Measurements from ENCODE around the gene TEX38. TPM values are rescaled to one million over a fixed set of nuclear protein-coding genes. Genes with fewer than 3 reads are reported as not detected.
"Not testable (repeated sequence)": the region's sequence is repeated elsewhere in the genome, so short reads cannot be mapped to it uniquely, and the experiment has no call there.

TEX38 gene
- total RNA-seq, 2 donors from 2014 or later: not detected

DNA sequence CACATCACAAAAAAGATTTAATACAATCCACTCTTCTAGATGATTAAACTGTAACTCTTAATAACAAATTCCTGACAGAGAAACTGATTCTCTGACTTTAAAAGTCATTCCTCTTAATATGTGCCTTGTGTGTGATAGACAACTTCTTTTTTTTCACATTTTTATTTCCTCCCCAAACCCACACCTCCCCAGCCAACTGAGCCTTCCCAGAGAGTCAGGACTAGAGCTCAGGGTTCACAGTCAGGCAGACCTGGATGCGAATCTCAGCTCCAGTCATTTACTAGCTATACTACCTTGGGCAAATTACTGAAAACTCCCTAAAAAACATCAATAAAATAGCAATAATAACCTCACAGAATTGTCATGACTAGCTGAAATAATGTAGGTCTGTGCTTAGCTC, 17.6 kb upstream of the TEX38 start:
- Histone ChIP-seq H3K9me3 (no peaks in the 10 kb centered on the region), H3K27ac (no peak overlapping the region), H3K4me1 (ENCODE audit: control insufficient read depth in 1 of 2, low read depth in 2 of 2) (no peaks in the 10 kb centered on the region), H3K27me3 (replicated peaks; ENCODE audit: insufficient read depth) (no peaks in the 10 kb centered on the region), H3K4me3 (no peak overlapping the region), H3K36me3 (peaks cover 37% of the 10 kb centered on the region)
- ATAC-seq (ENCODE audit: insufficient number of reproducible peaks, low FRiP score, low read depth): no peak
- TF ChIP-seq, protein P1, sequence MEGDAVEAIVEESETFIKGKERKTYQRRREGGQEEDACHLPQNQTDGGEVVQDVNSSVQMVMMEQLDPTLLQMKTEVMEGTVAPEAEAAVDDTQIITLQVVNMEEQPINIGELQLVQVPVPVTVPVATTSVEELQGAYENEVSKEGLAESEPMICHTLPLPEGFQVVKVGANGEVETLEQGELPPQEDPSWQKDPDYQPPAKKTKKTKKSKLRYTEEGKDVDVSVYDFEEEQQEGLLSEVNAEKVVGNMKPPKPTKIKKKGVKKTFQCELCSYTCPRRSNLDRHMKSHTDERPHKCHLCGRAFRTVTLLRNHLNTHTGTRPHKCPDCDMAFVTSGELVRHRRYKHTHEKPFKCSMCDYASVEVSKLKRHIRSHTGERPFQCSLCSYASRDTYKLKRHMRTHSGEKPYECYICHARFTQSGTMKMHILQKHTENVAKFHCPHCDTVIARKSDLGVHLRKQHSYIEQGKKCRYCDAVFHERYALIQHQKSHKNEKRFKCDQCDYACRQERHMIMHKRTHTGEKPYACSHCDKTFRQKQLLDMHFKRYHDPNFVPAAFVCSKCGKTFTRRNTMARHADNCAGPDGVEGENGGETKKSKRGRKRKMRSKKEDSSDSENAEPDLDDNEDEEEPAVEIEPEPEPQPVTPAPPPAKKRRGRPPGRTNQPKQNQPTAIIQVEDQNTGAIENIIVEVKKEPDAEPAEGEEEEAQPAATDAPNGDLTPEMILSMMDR (IDR thresholded peaks at IDR 0.05): no peak
- no peak for DNase-seq (ENCODE audit: low spot score)

DNA sequence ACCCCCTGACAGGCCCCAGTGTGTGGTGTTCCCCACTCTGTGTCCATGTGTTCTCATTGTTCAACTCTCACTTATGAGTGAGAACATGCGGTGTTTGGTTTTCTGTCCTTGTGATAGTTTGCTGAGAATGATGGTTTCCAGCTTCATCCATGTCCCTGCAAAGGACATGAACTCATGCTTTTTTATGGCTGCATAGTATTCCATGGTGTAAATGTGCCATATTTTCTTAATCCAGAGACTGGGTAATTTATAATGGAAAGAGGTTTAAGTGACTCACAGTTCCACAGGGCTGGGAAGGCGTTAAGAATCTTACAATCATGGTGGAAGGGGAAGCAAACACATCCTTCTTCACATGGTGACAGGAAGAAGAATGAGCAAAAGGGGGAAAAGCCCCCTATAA, 17.0 kb upstream of the TEX38 start:
- not testable (repeated sequence) for DNase-seq (ENCODE audit: low spot score); H3K27me3 ChIP-seq (replicated peaks; ENCODE audit: insufficient read depth); H3K4me1 ChIP-seq (ENCODE audit: control insufficient read depth in 1 of 2, low read depth in 2 of 2); ATAC-seq (ENCODE audit: insufficient number of reproducible peaks, low FRiP score, low read depth); H3K4me3 ChIP-seq; H3K27ac ChIP-seq; H3K9me3 ChIP-seq
- peaks cover 39% of the 10 kb centered on the region for H3K36me3 ChIP-seq

DNA sequence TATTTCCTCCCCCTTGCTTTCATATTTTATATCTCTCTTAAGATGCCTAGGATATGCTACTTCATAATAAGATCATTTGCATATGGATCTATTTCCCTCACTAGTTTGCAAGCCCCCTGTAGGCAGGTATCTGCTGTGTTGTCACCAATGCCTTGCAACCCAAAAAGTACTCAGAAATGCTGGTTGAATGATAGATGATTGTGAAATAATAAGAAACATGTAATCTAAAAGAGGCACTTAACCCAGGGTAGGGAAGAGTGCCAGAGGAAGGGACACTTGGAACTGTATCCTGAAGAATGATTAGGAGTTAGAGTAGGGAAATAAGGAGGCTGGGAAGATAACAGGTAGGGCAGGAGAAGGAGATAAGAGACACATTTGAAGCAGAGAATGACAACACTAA, 15.8 kb upstream of the TEX38 start:
- Histone ChIP-seq H3K4me1 (ENCODE audit: control insufficient read depth in 1 of 2, low read depth in 2 of 2) (no peaks in the 10 kb centered on the region), H3K4me3 (no peak overlapping the region), H3K9me3 (no peaks in the 10 kb centered on the region), H3K36me3 (peaks cover 38% of the 10 kb centered on the region), H3K27me3 (replicated peaks; ENCODE audit: insufficient read depth) (no peaks in the 10 kb centered on the region), H3K27ac (no peak overlapping the region)
- TF ChIP-seq, protein P1 (IDR thresholded peaks at IDR 0.05): no peak
- DNase-seq (ENCODE audit: low spot score): no peak
- ATAC-seq (ENCODE audit: insufficient number of reproducible peaks, low FRiP score, low read depth): no peak

DNA sequence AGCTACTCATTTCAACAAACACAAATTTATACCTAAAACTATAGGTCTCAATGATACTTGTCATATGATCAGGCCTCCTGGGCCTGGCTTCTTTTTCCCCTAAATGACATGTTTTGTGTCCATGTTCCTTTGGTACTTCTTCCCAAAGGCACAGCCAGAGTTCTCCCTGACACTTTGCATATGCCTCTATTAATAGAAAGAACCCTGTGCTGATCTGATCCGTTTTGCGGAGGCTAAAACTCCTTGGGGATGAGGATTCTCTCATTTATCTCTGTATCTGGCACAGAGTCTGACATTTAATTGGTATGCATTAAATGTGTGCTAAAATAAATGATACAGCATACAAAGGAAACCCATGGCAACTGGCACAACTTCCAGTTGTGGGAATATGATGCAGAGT, 15.0 kb upstream of the TEX38 start:
- no peak for ATAC-seq (ENCODE audit: insufficient number of reproducible peaks, low FRiP score, low read depth)
- no peak overlapping the region for H3K4me3 ChIP-seq
- no peak overlapping the region for H3K27ac ChIP-seq
- no peaks in the 10 kb centered on the region for H3K4me1 ChIP-seq (ENCODE audit: control insufficient read depth in 1 of 2, low read depth in 2 of 2)
- H3K36me3 ChIP-seq: peaks cover 38% of the 10 kb centered on the region
- TF ChIP-seq, protein P1 (IDR thresholded peaks at IDR 0.05): no peak
- DNase-seq (ENCODE audit: low spot score): no peak
- H3K27me3 ChIP-seq (replicated peaks; ENCODE audit: insufficient read depth): no peaks in the 10 kb centered on the region
- no peaks in the 10 kb centered on the region for H3K9me3 ChIP-seq

DNA sequence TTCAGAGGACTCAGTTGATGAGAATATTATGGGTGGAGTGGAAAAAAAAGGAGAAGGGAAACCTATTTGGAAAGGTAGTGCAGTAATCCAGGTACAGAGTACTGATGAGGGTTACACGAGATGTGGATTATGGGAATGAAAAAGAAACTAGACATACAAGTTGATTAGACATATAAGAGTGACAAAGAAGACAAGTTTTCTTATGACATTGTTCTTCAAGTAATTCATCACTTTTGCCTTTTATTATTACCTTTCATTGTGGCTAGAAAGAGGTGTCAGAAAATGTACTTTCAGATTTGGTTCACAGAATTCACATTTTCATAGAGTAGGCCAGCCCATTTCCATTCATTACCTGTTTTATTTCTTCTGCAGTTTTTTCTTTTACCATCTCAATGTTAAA, 13.9 kb upstream of the TEX38 start:
- H3K4me1 ChIP-seq (ENCODE audit: control insufficient read depth in 1 of 2, low read depth in 2 of 2): no peaks in the 10 kb centered on the region
- peaks cover 38% of the 10 kb centered on the region for H3K36me3 ChIP-seq
- TF ChIP-seq, protein P1 (IDR thresholded peaks at IDR 0.05): no peak
- H3K4me3 ChIP-seq: no peak overlapping the region
- ATAC-seq (ENCODE audit: insufficient number of reproducible peaks, low FRiP score, low read depth) (no peak), DNase-seq (ENCODE audit: low spot score) (no peak)
- no peaks in the 10 kb centered on the region for H3K27me3 ChIP-seq (replicated peaks; ENCODE audit: insufficient read depth)
- H3K9me3 ChIP-seq: no peaks in the 10 kb centered on the region
- H3K27ac ChIP-seq: no peak overlapping the region

DNA sequence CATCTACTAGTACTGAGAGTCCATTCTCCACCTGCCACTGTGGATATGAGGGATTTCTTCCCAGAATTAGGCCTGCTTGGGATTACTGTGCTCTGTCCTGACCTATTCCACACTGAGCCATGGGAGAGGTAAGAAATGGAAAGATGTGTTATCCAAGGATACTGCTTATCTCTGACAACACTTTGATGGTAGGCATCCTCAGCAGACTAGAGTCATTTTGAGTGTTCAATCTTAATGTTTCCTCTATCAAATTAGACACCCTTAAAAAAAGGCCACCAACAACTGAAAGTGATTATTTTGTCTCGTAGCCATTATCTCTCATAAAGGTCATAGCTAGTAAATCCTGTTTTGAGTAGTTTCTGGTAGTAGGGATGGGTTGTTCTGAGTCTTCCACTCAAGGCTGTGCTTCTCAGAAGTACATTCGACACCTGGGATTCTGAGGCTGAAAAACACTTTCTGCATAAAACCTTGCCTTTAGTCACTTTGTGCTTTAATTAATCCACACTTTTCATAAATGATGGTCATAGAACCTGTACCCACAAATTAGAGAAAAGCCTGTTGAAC, 12.3 kb upstream of the TEX38 start:
- ATAC-seq (ENCODE audit: insufficient number of reproducible peaks, low FRiP score, low read depth) (no peak), DNase-seq (ENCODE audit: low spot score) (no peak)
- Histone ChIP-seq H3K9me3 (no peaks in the 10 kb centered on the region), H3K36me3 (peaks cover 42% of the 10 kb centered on the region), H3K4me3 (no peak overlapping the region), H3K4me1 (ENCODE audit: control insufficient read depth in 1 of 2, low read depth in 2 of 2) (no peaks in the 10 kb centered on the region), H3K27me3 (replicated peaks; ENCODE audit: insufficient read depth) (no peaks in the 10 kb centered on the region), H3K27ac (no peak overlapping the region)
- TF ChIP-seq, protein P1 (IDR thresholded peaks at IDR 0.05): no peak

DNA sequence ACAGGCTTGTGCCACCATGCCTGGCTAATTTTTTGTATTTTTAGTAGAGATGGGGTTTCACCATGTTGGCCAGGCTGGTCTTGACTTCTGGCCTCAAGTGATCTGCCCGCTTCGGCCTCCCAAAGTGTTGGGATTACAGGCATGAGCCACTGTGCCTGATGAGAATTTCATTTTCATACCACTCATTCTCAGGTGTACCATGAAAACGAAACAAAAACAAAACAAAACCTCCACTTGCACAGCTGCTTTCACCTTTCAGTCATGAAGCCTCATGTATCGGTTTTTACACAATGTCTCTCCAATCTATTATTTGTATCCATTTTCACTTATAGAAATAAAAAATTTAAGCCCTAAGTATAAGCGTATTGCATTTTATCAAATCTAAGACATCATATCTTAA, 11.5 kb upstream of the TEX38 start:
- not testable (repeated sequence) for ATAC-seq (ENCODE audit: insufficient number of reproducible peaks, low FRiP score, low read depth); H3K27ac ChIP-seq; H3K4me1 ChIP-seq (ENCODE audit: control insufficient read depth in 1 of 2, low read depth in 2 of 2); H3K4me3 ChIP-seq; H3K27me3 ChIP-seq (replicated peaks; ENCODE audit: insufficient read depth); H3K9me3 ChIP-seq; DNase-seq (ENCODE audit: low spot score)
- peaks cover 39% of the 10 kb centered on the region for H3K36me3 ChIP-seq

DNA sequence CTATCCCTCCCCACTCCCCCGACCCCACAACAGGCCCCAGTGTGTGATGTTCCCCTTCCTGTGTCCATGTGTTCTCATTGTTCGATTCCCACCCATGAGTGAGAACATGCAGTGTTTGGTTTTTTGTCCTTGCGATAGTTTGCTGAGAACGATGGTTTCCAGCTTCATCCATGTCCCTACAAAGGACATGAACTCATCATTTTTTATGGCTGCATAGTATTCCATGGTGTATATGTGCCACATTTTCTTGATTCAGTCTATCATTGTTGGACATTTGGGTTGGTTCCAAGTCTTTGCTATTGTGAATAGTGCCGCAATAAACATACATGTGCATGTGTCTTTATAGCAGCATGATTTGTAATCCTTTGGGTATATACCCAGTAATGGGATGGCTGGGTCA, 8.7 kb upstream of the TEX38 start:
- peaks cover 13 to 27% of the 10 kb centered on the region in 2 donors for H3K4me1 ChIP-seq (ENCODE audit: control insufficient read depth in 1 of 2, low read depth in 2 of 2)
- not testable (repeated sequence) for DNase-seq (ENCODE audit: low spot score); H3K4me3 ChIP-seq; H3K9me3 ChIP-seq; H3K27me3 ChIP-seq (replicated peaks; ENCODE audit: insufficient read depth); ATAC-seq (ENCODE audit: insufficient number of reproducible peaks, low FRiP score, low read depth); H3K27ac ChIP-seq
- peaks cover 16% of the 10 kb centered on the region for H3K36me3 ChIP-seq

All from thoracic aorta (tissue), 2 donors.